ENCODE results near the gene GGCX.

The GGCX gene

GRCh38 chr2:85516653-85517389, 44.5 kb downstream of the GGCX start:
- no peak for DNase-seq (ENCODE audit: low spot score)

GRCh38 chr2:85514323-85514722, 47.0 kb downstream of the GGCX start:
- no peak for DNase-seq (ENCODE audit: low spot score)

- no peak for DNase-seq (ENCODE audit: low spot score)
Measured at GRCh38 chr2:85511008-85511811, 50.1 kb downstream of the GGCX start.

- DNase-seq (ENCODE audit: low spot score): no peak
Measured at GRCh38 chr2:85506768-85507181, 54.5 kb downstream of the GGCX start.

- no peak for DNase-seq (ENCODE audit: low spot score)
Measured at GRCh38 chr2:85505551-85506238, 55.6 kb downstream of the GGCX start.

- DNase-seq (ENCODE audit: low spot score): no peak
Measured at GRCh38 chr2:85504778-85505261, 56.5 kb downstream of the GGCX start.

GRCh38 chr2:85503851-85504777, 57.2 kb downstream of the GGCX start:
- no peak for DNase-seq (ENCODE audit: low spot score)

- DNase-seq (ENCODE audit: low spot score): no peak
Measured at GRCh38 chr2:85503168-85503850, 58.0 kb downstream of the GGCX start.

- no peak for DNase-seq (ENCODE audit: low spot score)
Measured at GRCh38 chr2:85502720-85503119, 58.6 kb downstream of the GGCX start.

- DNase-seq (ENCODE audit: low spot score): no peak
Measured at GRCh38 chr2:85501248-85501647, 60.0 kb downstream of the GGCX start.

- no peak for DNase-seq (ENCODE audit: low spot score)
Measured at GRCh38 chr2:85497944-85498630, 63.2 kb downstream of the GGCX start.

- no peak for DNase-seq (ENCODE audit: low spot score)
Measured at GRCh38 chr2:85496436-85496835, 64.9 kb downstream of the GGCX start.
